HepG2 (cell line): Measurements from ENCODE around the gene SHFL. TPM values are rescaled to one million over a fixed set of nuclear protein-coding genes. Genes with fewer than 3 reads are reported as not detected.

Experiments used
- ATAC-seq: fragments of 200-7000 bp; cut with Tn5 transposase; 3 replicates; pipeline ENCODE4 v1.9.1; 2020; ENCODE audit warnings: mild to moderate bottlenecking, moderate library complexity
- BruUV-seq: library from RNA; stranded (reverse); fragments of 400-500 nt; replicated peaks from 2 replicates; lab custom pipeline; 2021; lab: Mats Ljungman, UMichigan
- CTCF ChIA-PET: fragments of 300-600 bp; formaldehyde crosslinking; extraction: SDS; loops from one replicate; lab custom pipeline; 2021; ENCODE audit warnings: low total read pairs, inconsistent platforms, low intra/inter-chr PET ratio; lab: Yijun Ruan, JAX
- POLR2A ChIA-PET: fragments of 350-600 bp; sonication (Branson Sonifier 250); formaldehyde crosslinking; loops from one replicate; lab custom pipeline; 2020; ENCODE audit warnings: antibody characterized with exemption, inconsistent platforms; lab: Yijun Ruan, JAX
- DNase-seq: peaks from one replicate; pipeline ENCODE4 v3.0.0-alpha.2; 2015; ENCODE audit warnings: low spot score
- FAIRE-seq: peaks from 3 replicates; lab custom pipeline; 2011; peaks lifted over from hg19 to GRCh38; lab: Jason Lieb, UNC
- H2AFZ ChIP-seq: one replicate; pipeline ENCODE4 v1.6.1; 2011; ENCODE audit warnings: low read length, inconsistent platforms
- H3K27ac ChIP-seq: fragments of 300-600 bp; 3 replicates; pipeline ENCODE4 v1.8.0; 2011; ENCODE audit warnings: mixed run types, mild to moderate bottlenecking, mixed read lengths, low read length, inconsistent platforms; ENCODE audit not compliant: insufficient read depth; ENCODE audit errors: extremely low read length
- H3K27me3 ChIP-seq, 2 experiments: fragments of 200-600 bp in 1 of 2; 2 replicates in 1 of 2; 3 replicates in 1 of 2; pipeline versions ENCODE4 v1.6.0 to v1.8.0; 2011; ENCODE audit warnings: low read length in 2 of 2, mild to moderate bottlenecking in 2 of 2, moderate library complexity in 2 of 2, inconsistent platforms in 1 of 2; ENCODE audit not compliant: insufficient read depth in 2 of 2, control insufficient read depth in 1 of 2
- H3K36me3 ChIP-seq, 2 experiments: fragments of 200-600 bp in 1 of 2; replicated peaks in 1 of 2; 2 replicates in 1 of 2; 3 replicates in 1 of 2; pipeline versions ENCODE4 v1.5.1 to v1.8.0; 2011; ENCODE audit warnings: low read length in 2 of 2, inconsistent platforms in 1 of 2; ENCODE audit not compliant: insufficient read depth in 2 of 2, control insufficient read depth in 1 of 2
- H3K4me1 ChIP-seq: 2 replicates; pipeline ENCODE4 v1.5.1; 2012; ENCODE audit warnings: low read length, inconsistent platforms; ENCODE audit not compliant: insufficient read depth
- H3K4me2 ChIP-seq: 2 replicates; pipeline ENCODE4 v1.6.0; 2011; ENCODE audit warnings: low read depth, low read length, inconsistent platforms
- H3K4me3 ChIP-seq, 3 experiments: fragments of 200-600 bp in 1 of 3; sonication (generic), shearing (Covaris generic) in 1 of 3; replicated peaks in 1 of 3; 2 replicates each; pipeline ENCODE4 v1.5.1; 2011 to 2016; ENCODE audit warnings: low read length in 3 of 3, inconsistent platforms in 2 of 3, low read depth in 2 of 3, mild to moderate bottlenecking in 2 of 3, control low read depth in 1 of 3, mixed read lengths in 1 of 3; ENCODE audit not compliant: insufficient read depth in 1 of 3
- H3K79me2 ChIP-seq: one replicate; pipeline ENCODE4 v1.6.1; 2011; ENCODE audit warnings: low read length, inconsistent platforms; ENCODE audit not compliant: insufficient read depth
- H3K9ac ChIP-seq: 2 replicates; pipeline ENCODE4 v1.6.0; 2011; ENCODE audit warnings: mild to moderate bottlenecking, low read depth, low read length, inconsistent platforms; ENCODE audit not compliant: insufficient read depth
- H3K9me3 ChIP-seq: 2 replicates; pipeline ENCODE4 v1.5.1; 2012; ENCODE audit warnings: mild to moderate bottlenecking, low read length
- H4K20me1 ChIP-seq: 2 replicates; pipeline ENCODE4 v1.6.0; 2011; ENCODE audit warnings: inconsistent platforms, mild to moderate bottlenecking, low read length, moderate library complexity; ENCODE audit not compliant: insufficient read depth
- ARID4A ChIP-seq: sonication (generic); formaldehyde crosslinking; IDR thresholded peaks from 2 replicates; pipeline ENCODE4 v1.5.0; 2020; ENCODE audit warnings: mild to moderate bottlenecking, missing genetic modification reagents, borderline replicate concordance
- MED8 ChIP-seq: sonication (generic); formaldehyde crosslinking; IDR thresholded peaks from 2 replicates; pipeline ENCODE4 v1.8.1; 2023; ENCODE audit warnings: mild to moderate bottlenecking, missing genetic modification reagents; ENCODE audit not compliant: insufficient replicate concordance
- NCOA2 ChIP-seq: sonication (generic); formaldehyde crosslinking; IDR thresholded peaks from 2 replicates; pipeline ENCODE4 v1.8.0; 2022; ENCODE audit warnings: inconsistent platforms
- POGK ChIP-seq: sonication (generic); formaldehyde crosslinking; conservative IDR thresholded peaks from 2 replicates; pipeline ENCODE4 v1.8.0; 2022; ENCODE audit warnings: mild to moderate bottlenecking, moderate library complexity, missing genetic modification reagents
- RXRA ChIP-seq: sonication (generic); formaldehyde crosslinking; IDR thresholded peaks from 2 replicates; pipeline ENCODE4 v1.5.1; 2020; ENCODE audit warnings: missing genetic modification reagents
- SRF ChIP-seq: IDR thresholded peaks from 2 replicates; pipeline ENCODE4 v1.6.1; 2011; ENCODE audit warnings: mild to moderate bottlenecking, low read depth, low read length, moderate library complexity
- TEF ChIP-seq: sonication (generic); formaldehyde crosslinking; IDR thresholded peaks from 2 replicates; pipeline ENCODE4 v1.5.0; 2020; ENCODE audit warnings: missing genetic modification reagents
- ZHX1 ChIP-seq: sonication (generic); formaldehyde crosslinking; IDR thresholded peaks from 2 replicates; pipeline ENCODE4 v1.8.1; 2022; ENCODE audit warnings: low read depth, mild to moderate bottlenecking, missing genetic modification reagents
- ZNF101 ChIP-seq: sonication (generic); formaldehyde crosslinking; IDR thresholded peaks from 2 replicates; pipeline ENCODE4 v1.4.0; 2020; ENCODE audit warnings: mild to moderate bottlenecking, low read depth, missing genetic modification reagents, borderline replicate concordance
- ZNF414 ChIP-seq: sonication (generic); formaldehyde crosslinking; IDR thresholded peaks from 2 replicates; pipeline ENCODE4 v1.5.0; 2020; ENCODE audit warnings: missing genetic modification reagents
- ZNF776 ChIP-seq: sonication (generic); formaldehyde crosslinking; IDR thresholded peaks from 2 replicates; pipeline ENCODE4 v1.4.0; 2020; ENCODE audit warnings: mild to moderate bottlenecking, missing genetic modification reagents
- ZSCAN30 ChIP-seq: sonication (generic); formaldehyde crosslinking; IDR thresholded peaks from 2 replicates; pipeline ENCODE4 v1.5.0; 2020; ENCODE audit warnings: mild to moderate bottlenecking, missing genetic modification reagents
- WGBS: methylation state at CpG from one replicate; pipeline ENCODE4 v1.1.6; 2017; ENCODE audit warnings: low lambda C conversion rate; 5-methylcytosine and 5-hydroxymethylcytosine counted together
- in situ Hi-C: cut with HindIII; loops from 2 replicates; pipeline ENCODE4 v1.10.0; 2017; ENCODE audit warnings: low pct_unique_long_range_greater_than_20kb; ENCODE audit not compliant: extremely low pct_ligation_motif_present
- intact Hi-C: fragments of 100-400 bp; cut with micrococcal nuclease; formaldehyde crosslinking; loops from one replicate; pipeline ENCODE4 v1.10.0; 2022; ENCODE audit not compliant: unreplicated experiment
- polyA plus RNA-seq, 8 experiments: library from polyadenylated mRNA; depleted of rRNA in 3 of 8; stranded (reverse) in 7 of 8; unstranded in 1 of 8; fragments of >200 nt; fragmentation: Illumina TruSeq in 4 of 8; extraction: Trizol in 4 of 8; gene quantifications; 2 replicates each; pipeline versions ENCODE4 v1.2.1 to v1.2.3, GENCODE V29; 2011 to 2016; ENCODE audit warnings: low read depth in 4 of 8, missing spikeins in 1 of 8, mixed read lengths in 1 of 8; ENCODE audit not compliant: insufficient read depth in 1 of 8
- total RNA-seq, 5 experiments: library from RNA; depleted of rRNA; stranded (reverse); fragments of >200 nt; fragmentation: Illumina TruSeq; extraction: Trizol; gene quantifications; 2 replicates each; pipeline ENCODE4 v1.2.3, GENCODE V29; 2016; ENCODE audit warnings: low read depth in 1 of 5

SHFL gene
- total and polyA plus RNA-seq, 2 of the 13 experiments (the other 11 are each of a cell fraction or from before 2014, with no cell fraction given), result 12.3 to 36.4 TPM

GRCh38 chr19:10086591-10087192 is 575 bp downstream of the SHFL start:
- no peak for DNase-seq
- peak overlapping the region; percentile 74 for H3K9ac ChIP-seq
- in situ Hi-C loops, result no loop called here
- TF ChIP-seq RXRA (CRISPR knock-in tag) (peak; percentile 96), MED8 (CRISPR knock-in tag) (peak; percentile 72), ARID4A (peak; percentile 49; the same call in 1 of the 2 replicates), ZHX1 (CRISPR knock-in tag) (0 out of 2 replicates have a peak, but pooled peaks have one; percentile 59), POGK (peak; percentile 49; the same call in 1 of the 2 replicates), ZNF414 (CRISPR knock-in tag) (peak; percentile 61; the same call in 1 of the 2 replicates), SRF (0 out of 2 replicates have a peak, but pooled peaks have one; percentile 29), ZSCAN30 (CRISPR knock-in tag) (no peak), NCOA2 (CRISPR knock-in tag) (peak; percentile 52), ZNF101 (CRISPR knock-in tag) (no peak), ZNF776 (CRISPR knock-in tag) (peak; percentile 8; the same call in 1 of the 2 replicates), TEF (no peak)

More at GRCh38 chr19:10086591-10087192, 575 bp downstream of the SHFL start:
- H3K4me1 ChIP-seq, result peaks cover 44% of the 10 kb centered on the region
- H3K36me3 ChIP-seq, result peaks cover 2 to 4% of the 10 kb centered on the region in 2 experiments; a peak in 2 of 5 replicates
- ChIA-PET CTCF (no interaction called here), POLR2A (interaction anchor here (0.6 kb wide), 1 partner anchor 138 kb away, joined by 3 read pairs; no protein-coding TSS in a partner anchor)
- H3K9me3 ChIP-seq, result no peaks in the 10 kb centered on the region
- no peaks in the 10 kb centered on the region for H3K27me3 ChIP-seq
- H3K4me3 ChIP-seq, result peak overlapping the region; percentile 82 to 95 (median 91)
- FAIRE-seq (no peak), ATAC-seq (peak; percentile 13; the same call in 2 of the 3 replicates)
- H3K27ac ChIP-seq, result peak overlapping the region; percentile 54
- no peaks in the 10 kb centered on the region for H3K79me2 ChIP-seq
- H3K4me2 ChIP-seq, result peak overlapping the region; percentile 86
- H4K20me1 ChIP-seq, result no peaks in the 10 kb centered on the region
- WGBS, result 25% methylated on average over 25 of the region's 43 CpGs
- intact Hi-C loops, result no loop called here
- BruUV-seq, result no TSS peak
- H2AFZ ChIP-seq, result no peak overlapping the region
